PFSK-1 (cell line): ENCODE measurements around the gene CSNK2A2.

Experiments used
- FOXP2 ChIP-seq: optimal IDR thresholded peaks from 2 replicates; pipeline ENCODE3; 2011; ENCODE audit warnings: borderline replicate concordance, control low read depth, inconsistent platforms; ENCODE audit not compliant: insufficient read depth; ENCODE audit errors: extremely low read length, extremely low read depth
- POLR2AphosphoS5 ChIP-seq: IDR thresholded peaks from 2 replicates; pipeline ENCODE4 v1.6.1; 2012; ENCODE audit warnings: low read depth, mild to moderate bottlenecking, control low read depth, low read length, moderate library complexity
- SIN3A ChIP-seq: IDR thresholded peaks from 2 replicates; pipeline ENCODE4 v1.6.1; 2012; ENCODE audit warnings: mild to moderate bottlenecking, low read length, moderate library complexity, borderline replicate concordance; ENCODE audit not compliant: insufficient read depth
- TAF1 ChIP-seq: IDR thresholded peaks from 2 replicates; pipeline ENCODE4 v1.6.1; 2012; ENCODE audit warnings: low read length, control low read depth, borderline replicate concordance; ENCODE audit not compliant: insufficient read depth
- TF ChIP-seq, protein P1 (sequence below), 2 experiments: IDR thresholded peaks; 2 replicates each; pipeline versions ENCODE4 v1.6.1 to v1.8.0; 2011 to 2012; ENCODE audit warnings: low read depth in 2 of 2, low read length in 2 of 2, control low read depth in 1 of 2, inconsistent platforms in 1 of 2, mild to moderate bottlenecking in 1 of 2, moderate library complexity in 1 of 2; ENCODE audit not compliant: insufficient read depth in 1 of 2

CSNK2A2 gene

DNA sequence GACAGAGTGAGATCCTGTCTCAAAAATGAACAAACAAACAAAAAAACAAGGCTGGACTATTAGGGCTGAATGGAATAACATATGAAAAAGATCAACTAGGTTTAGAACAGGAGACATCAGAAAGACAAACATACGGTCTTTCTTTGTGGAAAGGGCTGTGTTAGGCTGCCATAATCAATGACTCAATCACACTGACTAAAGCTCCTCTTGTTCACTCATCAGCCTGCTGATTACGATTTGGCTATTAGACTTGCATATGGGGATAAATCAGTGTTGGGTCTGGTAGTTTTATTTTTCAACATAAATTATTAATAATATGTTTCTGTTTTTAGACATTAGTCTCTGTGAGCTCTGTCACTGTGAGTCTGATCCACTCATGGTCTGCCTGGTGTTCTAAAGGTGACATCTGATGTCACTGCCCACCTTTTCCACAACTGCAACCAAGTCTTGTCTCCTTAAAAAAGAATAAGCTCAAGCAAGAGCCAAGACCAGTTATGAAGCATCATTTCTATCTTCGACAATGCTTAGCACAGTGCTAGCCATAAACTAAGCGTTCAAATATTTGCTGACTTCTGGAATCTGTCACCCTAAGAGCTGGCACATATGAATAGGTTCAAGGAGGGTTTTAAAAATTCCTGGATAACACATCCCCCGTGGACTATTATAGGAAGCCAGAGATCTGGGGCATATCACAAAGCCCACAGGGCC, 79.0 kb downstream of the CSNK2A2 start:
- TF ChIP-seq TAF1 = no peak
- TF ChIP-seq POLR2AphosphoS5 = no peak
- TF ChIP-seq FOXP2 = no peak
- TF ChIP-seq, protein P1, sequence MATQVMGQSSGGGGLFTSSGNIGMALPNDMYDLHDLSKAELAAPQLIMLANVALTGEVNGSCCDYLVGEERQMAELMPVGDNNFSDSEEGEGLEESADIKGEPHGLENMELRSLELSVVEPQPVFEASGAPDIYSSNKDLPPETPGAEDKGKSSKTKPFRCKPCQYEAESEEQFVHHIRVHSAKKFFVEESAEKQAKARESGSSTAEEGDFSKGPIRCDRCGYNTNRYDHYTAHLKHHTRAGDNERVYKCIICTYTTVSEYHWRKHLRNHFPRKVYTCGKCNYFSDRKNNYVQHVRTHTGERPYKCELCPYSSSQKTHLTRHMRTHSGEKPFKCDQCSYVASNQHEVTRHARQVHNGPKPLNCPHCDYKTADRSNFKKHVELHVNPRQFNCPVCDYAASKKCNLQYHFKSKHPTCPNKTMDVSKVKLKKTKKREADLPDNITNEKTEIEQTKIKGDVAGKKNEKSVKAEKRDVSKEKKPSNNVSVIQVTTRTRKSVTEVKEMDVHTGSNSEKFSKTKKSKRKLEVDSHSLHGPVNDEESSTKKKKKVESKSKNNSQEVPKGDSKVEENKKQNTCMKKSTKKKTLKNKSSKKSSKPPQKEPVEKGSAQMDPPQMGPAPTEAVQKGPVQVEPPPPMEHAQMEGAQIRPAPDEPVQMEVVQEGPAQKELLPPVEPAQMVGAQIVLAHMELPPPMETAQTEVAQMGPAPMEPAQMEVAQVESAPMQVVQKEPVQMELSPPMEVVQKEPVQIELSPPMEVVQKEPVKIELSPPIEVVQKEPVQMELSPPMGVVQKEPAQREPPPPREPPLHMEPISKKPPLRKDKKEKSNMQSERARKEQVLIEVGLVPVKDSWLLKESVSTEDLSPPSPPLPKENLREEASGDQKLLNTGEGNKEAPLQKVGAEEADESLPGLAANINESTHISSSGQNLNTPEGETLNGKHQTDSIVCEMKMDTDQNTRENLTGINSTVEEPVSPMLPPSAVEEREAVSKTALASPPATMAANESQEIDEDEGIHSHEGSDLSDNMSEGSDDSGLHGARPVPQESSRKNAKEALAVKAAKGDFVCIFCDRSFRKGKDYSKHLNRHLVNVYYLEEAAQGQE (IDR thresholded peaks at IDR 0.05; ENCODE audit: insufficient read depth in 1 of 2, low read depth in 2 of 2, low read length in 2 of 2) = no peak
- TF ChIP-seq SIN3A = no peak

DNA sequence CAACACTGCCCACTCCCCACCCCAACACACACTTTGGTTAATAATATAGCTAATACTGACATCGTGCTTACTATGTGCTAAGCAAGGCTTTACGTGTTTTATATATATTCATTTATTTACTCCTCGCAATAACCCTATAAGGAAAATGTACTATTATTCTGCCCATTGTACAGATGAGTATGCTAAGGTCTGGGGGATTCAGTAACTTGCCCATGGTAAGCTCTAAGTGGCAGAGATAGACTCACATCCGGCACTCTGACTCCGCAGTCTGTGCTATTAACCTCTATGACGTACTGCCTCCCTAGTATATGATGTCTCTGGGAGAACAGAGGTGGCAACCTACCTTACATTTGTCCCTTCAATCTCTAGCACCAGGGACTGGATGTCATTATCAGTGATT, 81.4 kb downstream of the CSNK2A2 start:
- TF ChIP-seq FOXP2 = no peak
- TF ChIP-seq POLR2AphosphoS5 = no peak
- no peak for TF ChIP-seq SIN3A
- no peak for TF ChIP-seq TAF1
- TF ChIP-seq, protein P1 (IDR thresholded peaks at IDR 0.05; ENCODE audit: insufficient read depth in 1 of 2, low read depth in 2 of 2, low read length in 2 of 2) = no peak

DNA sequence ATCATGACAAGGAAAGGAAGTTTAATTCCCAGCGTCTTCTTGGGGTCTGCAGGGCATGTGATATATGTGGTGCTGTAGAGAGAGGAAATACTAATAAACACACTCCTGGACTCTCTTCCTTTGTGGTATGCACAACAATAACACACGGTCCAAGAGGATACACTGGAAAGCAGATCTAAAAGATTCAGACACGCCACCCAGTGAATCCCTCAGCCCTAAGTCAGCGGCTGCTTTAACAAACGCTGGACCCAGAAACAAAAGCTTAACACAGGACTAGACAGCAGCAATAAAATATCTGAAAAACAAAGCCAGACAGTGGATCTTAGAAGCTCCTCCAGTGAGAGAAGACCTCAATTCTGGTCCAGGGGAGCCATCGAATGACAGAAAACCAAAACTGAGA, 81.8 kb downstream of the CSNK2A2 start:
- no peak for TF ChIP-seq POLR2AphosphoS5
- TF ChIP-seq, protein P1 (IDR thresholded peaks at IDR 0.05; ENCODE audit: insufficient read depth in 1 of 2, low read depth in 2 of 2, low read length in 2 of 2) = no peak
- no peak for TF ChIP-seq TAF1
- no peak for TF ChIP-seq FOXP2
- TF ChIP-seq SIN3A = no peak

DNA sequence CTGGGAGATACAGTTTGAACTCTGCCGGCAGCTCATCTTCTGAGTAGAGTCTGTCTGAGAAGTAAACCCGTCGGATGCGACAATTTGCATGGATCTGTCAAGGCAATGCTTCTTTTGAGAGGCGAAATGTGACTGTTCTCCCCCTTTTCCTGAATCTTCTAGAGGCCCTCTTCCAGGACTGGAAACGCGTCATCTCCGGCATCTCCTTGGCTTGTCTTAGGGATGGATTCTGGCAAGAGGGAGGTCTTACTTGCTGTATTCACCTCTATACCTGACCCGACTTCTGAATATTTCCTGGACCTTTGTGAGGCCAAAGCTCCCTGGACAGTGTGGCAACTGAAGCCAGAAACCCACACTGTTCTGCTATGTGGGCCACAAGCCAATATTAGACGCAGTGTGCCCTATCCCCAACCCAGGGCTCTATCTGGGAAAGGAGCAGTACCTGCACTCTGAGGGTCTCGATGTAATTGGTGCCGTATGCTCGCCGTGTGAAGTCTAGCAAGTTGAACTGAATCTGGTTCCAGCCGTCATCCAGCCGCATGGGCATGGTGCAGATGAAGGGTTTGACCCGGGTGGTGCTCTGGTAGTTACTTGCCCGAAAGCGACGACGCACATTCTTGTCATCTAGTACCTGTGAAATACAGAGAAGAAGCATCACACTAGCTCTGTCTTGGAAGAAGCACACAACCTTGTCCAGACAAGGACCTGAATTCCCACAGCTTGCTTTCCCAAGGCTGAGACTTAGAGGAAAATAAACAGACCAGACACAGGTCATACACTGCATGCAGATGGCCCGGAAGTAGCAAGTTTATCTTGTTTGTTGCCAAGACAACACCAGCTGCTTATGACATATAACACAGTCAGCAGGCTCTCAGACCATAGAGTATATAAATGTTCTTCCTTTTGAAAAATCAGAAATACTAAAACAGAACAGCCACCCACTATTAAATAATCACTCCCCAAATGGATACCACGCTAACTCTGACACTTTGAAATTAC, 82.8 kb downstream of the CSNK2A2 start:
- TF ChIP-seq TAF1 (no peak), POLR2AphosphoS5 (no peak), SIN3A (no peak), FOXP2 (no peak)
- TF ChIP-seq, protein P1 (IDR thresholded peaks at IDR 0.05; ENCODE audit: insufficient read depth in 1 of 2, low read depth in 2 of 2, low read length in 2 of 2) = no peak
